PFSK-1 (cell line): Measurements from ENCODE around the gene CARD10.

Experiments used
- FOXP2 ChIP-seq: optimal IDR thresholded peaks from 2 replicates; pipeline ENCODE3; 2011; ENCODE audit warnings: borderline replicate concordance, control low read depth, inconsistent platforms; ENCODE audit not compliant: insufficient read depth; ENCODE audit errors: extremely low read length, extremely low read depth
- POLR2AphosphoS5 ChIP-seq: IDR thresholded peaks from 2 replicates; pipeline ENCODE4 v1.6.1; 2012; ENCODE audit warnings: low read depth, mild to moderate bottlenecking, control low read depth, low read length, moderate library complexity
- REST ChIP-seq, 2 experiments: IDR thresholded peaks; 2 replicates each; pipeline versions ENCODE4 v1.6.1 to v1.8.0; 2011 to 2012; ENCODE audit warnings: low read depth in 2 of 2, low read length in 2 of 2, control low read depth in 1 of 2, inconsistent platforms in 1 of 2, mild to moderate bottlenecking in 1 of 2, moderate library complexity in 1 of 2; ENCODE audit not compliant: insufficient read depth in 1 of 2
- SIN3A ChIP-seq: IDR thresholded peaks from 2 replicates; pipeline ENCODE4 v1.6.1; 2012; ENCODE audit warnings: mild to moderate bottlenecking, low read length, moderate library complexity, borderline replicate concordance; ENCODE audit not compliant: insufficient read depth
- TAF1 ChIP-seq: IDR thresholded peaks from 2 replicates; pipeline ENCODE4 v1.6.1; 2012; ENCODE audit warnings: low read length, control low read depth, borderline replicate concordance; ENCODE audit not compliant: insufficient read depth

The CARD10 gene

GRCh38 chr22:37486224-37486845 lies 32.9 kb downstream of the CARD10 start, which contains the start of gene MFNG:
MFNG (minus strand) TSS chr22:37486384; CDS start chr22:37486177, 207 bp downstream.
- TF ChIP-seq REST (IDR thresholded peaks at IDR 0.05; ENCODE audit: insufficient read depth in 1 of 2, low read depth in 2 of 2, low read length in 2 of 2) (no peak), POLR2AphosphoS5 (no peak), SIN3A (no peak), TAF1 (no peak), FOXP2 (no peak)

- no peak for TF ChIP-seq FOXP2
- no peak for TF ChIP-seq REST (IDR thresholded peaks at IDR 0.05; ENCODE audit: insufficient read depth in 1 of 2, low read depth in 2 of 2, low read length in 2 of 2)
Observed at GRCh38 chr22:37485395-37486223, 33.6 kb downstream of the CARD10 start.

- TF ChIP-seq TAF1 (no peak), REST (IDR thresholded peaks at IDR 0.05; ENCODE audit: insufficient read depth in 1 of 2, low read depth in 2 of 2, low read length in 2 of 2) (no peak), POLR2AphosphoS5 (no peak), SIN3A (no peak), FOXP2 (peak; percentile 100)
Observed at GRCh38 chr22:37484480-37485394, 34.5 kb downstream of the CARD10 start.

GRCh38 chr22:37483050-37483449 lies 36.2 kb downstream of the CARD10 start:
- TF ChIP-seq FOXP2 (no peak), TAF1 (no peak), REST (IDR thresholded peaks at IDR 0.05; ENCODE audit: insufficient read depth in 1 of 2, low read depth in 2 of 2, low read length in 2 of 2) (no peak), POLR2AphosphoS5 (no peak), SIN3A (no peak)
